Natural killer cell treated with Interleukin-12 subunit alpha and Interleukin-12 subunit beta and Interleukin-15 and Interleukin-18, amount 100 ng/mL, for 72 hours (primary cell): ENCODE results near the gene FIGLA. TPM values are rescaled to one million over a fixed set of nuclear protein-coding genes. Genes with fewer than 3 reads are reported as not detected.

Source experiments
- ATAC-seq, 2 donors: fragments of 150-1000 bp; cut with Tn5 transposase in 1 of 2; sonication (Bioruptor Pico), chemical (Tn5 transposase) in 1 of 2; 2 replicates each; pipeline ENCODE4 v1.10.0; 2021
- DNase-seq: peaks from one replicate; pipeline ENCODE4 v3.0.0; 2022; ENCODE audit warnings: low spot score
- H3K27ac Mint-ChIP-seq, 2 donors: 1 replicate in 1 of 2; 2 replicates in 1 of 2; pipeline ENCODE4 v1.8.0; 2022; ENCODE audit warnings: mixed read lengths in 2 of 2, mild to moderate bottlenecking in 1 of 2, moderate library complexity in 1 of 2
- H3K27me3 Mint-ChIP-seq, 2 donors: 1 replicate in 1 of 2; 2 replicates in 1 of 2; pipeline ENCODE4 v1.8.0; 2022; ENCODE audit warnings: mixed read lengths in 2 of 2
- H3K36me3 Mint-ChIP-seq: one replicate; pipeline ENCODE4 v1.8.0; 2022; ENCODE audit warnings: mixed read lengths
- H3K4me1 Mint-ChIP-seq, 2 donors: 1 replicate in 1 of 2; 2 replicates in 1 of 2; pipeline ENCODE4 v1.8.0; 2022; ENCODE audit warnings: low read depth in 2 of 2, mixed read lengths in 2 of 2, mild to moderate bottlenecking in 1 of 2
- H3K4me3 Mint-ChIP-seq: one replicate; pipeline ENCODE4 v1.8.0; 2022; ENCODE audit warnings: mixed read lengths
- H3K9me3 Mint-ChIP-seq: 2 replicates; pipeline ENCODE4 v1.8.0; 2022; ENCODE audit warnings: mixed read lengths
- total RNA-seq, 2 donors: library from RNA; stranded (reverse); gene quantifications; one replicate each; pipeline ENCODE4 v1.2.3, GENCODE V29; 2022

FIGLA gene
- total RNA-seq, 2 donors from 2014 or later: 0.98 to 1.1 TPM

DNA sequence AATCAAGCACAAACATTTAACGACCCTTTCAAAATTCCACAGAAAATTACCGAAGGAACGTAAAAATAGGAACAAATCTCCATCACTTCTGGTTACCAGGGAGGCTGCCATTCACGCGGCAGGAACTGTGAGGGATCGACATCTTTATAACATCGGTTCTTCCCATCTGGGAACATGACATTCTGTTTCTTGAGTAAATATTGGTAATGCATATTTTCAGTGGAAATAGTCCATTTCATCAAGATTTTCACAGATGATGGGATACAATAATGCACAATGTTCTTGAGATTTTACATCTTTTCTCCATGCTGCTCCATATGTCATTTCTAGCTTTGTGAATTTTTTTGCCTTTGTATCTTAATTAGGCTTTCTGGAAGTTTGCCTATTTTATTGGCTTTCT is 32.5 kb downstream of the FIGLA start:
- H3K27ac Mint-ChIP-seq: no peak overlapping the region
- H3K36me3 Mint-ChIP-seq: no peaks in the 10 kb centered on the region
- DNase-seq (no peak), ATAC-seq (no peak)
- no peaks in the 10 kb centered on the region for H3K9me3 Mint-ChIP-seq
- H3K4me3 Mint-ChIP-seq: no peak overlapping the region
- H3K4me1 Mint-ChIP-seq: no peaks in the 10 kb centered on the region
- peaks cover 28 to 57% of the 10 kb centered on the region in 2 donors for H3K27me3 Mint-ChIP-seq

DNA sequence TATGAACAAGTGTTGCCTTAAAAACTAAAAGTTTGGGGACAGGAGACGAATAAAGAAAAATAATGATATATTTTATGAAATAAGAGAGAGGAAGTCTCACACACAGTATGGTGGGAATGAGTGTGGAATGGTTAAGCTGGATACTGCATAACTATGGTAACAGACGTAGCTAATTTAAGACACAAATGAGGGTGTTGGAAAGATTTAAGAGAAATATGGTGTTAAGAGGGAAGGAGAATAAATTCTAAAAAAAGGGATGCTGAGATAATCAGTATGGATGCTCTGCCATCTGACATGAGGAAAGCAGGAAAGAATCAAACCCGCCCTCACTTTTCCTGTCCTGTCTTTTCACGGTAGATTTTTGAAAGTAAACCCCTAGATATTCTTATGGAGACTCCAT is 33.1 kb downstream of the FIGLA start:
- Mint-ChIP-seq H3K27ac (no peak overlapping the region), H3K36me3 (no peaks in the 10 kb centered on the region), H3K9me3 (no peaks in the 10 kb centered on the region), H3K27me3 (peaks cover 28 to 54% of the 10 kb centered on the region in 2 donors), H3K4me3 (no peak overlapping the region), H3K4me1 (no peaks in the 10 kb centered on the region)
- ATAC-seq (no peak), DNase-seq (no peak)

- Mint-ChIP-seq H3K4me3 (no peak overlapping the region), H3K27me3 (peaks cover 24 to 45% of the 10 kb centered on the region in 2 donors), H3K9me3 (no peaks in the 10 kb centered on the region), H3K27ac (no peak overlapping the region), H3K36me3 (no peaks in the 10 kb centered on the region), H3K4me1 (no peaks in the 10 kb centered on the region)
- DNase-seq: no peak
- no peak for ATAC-seq
These were observed 34.3 kb downstream of the FIGLA start for GRCh38 chr2:70756128-70756527.

GRCh38 chr2:70753902-70754301 is 36.5 kb downstream of the FIGLA start:
- no peak overlapping the region for H3K27ac Mint-ChIP-seq

GRCh38 chr2:70753031-70753430 is 37.4 kb downstream of the FIGLA start:
- ATAC-seq: no peak
- no peaks in the 10 kb centered on the region for H3K9me3 Mint-ChIP-seq
- no peaks in the 10 kb centered on the region for H3K36me3 Mint-ChIP-seq
- H3K4me1 Mint-ChIP-seq: peaks cover 0 to 3% of the 10 kb centered on the region in 2 donors
- DNase-seq: no peak
- no peak overlapping the region for H3K4me3 Mint-ChIP-seq
- no peak overlapping the region for H3K27ac Mint-ChIP-seq
- H3K27me3 Mint-ChIP-seq: peaks cover 17 to 39% of the 10 kb centered on the region in 2 donors

More at GRCh38 chr2:70753902-70754301, 36.5 kb downstream of the FIGLA start:
- ATAC-seq (no peak), DNase-seq (no peak)
- Mint-ChIP-seq H3K27me3 (peaks cover 21 to 43% of the 10 kb centered on the region in 2 donors), H3K4me3 (no peak overlapping the region), H3K9me3 (no peaks in the 10 kb centered on the region), H3K36me3 (no peaks in the 10 kb centered on the region), H3K4me1 (peaks cover 0 to 2% of the 10 kb centered on the region in 2 donors)

GRCh38 chr2:70752396-70752795 is 38.0 kb downstream of the FIGLA start:
- no peak for DNase-seq
- Mint-ChIP-seq H3K27ac (no peak overlapping the region), H3K9me3 (peaks cover 2% of the 10 kb centered on the region), H3K4me3 (no peak overlapping the region), H3K36me3 (peaks cover 4% of the 10 kb centered on the region), H3K4me1 (peaks cover 0 to 6% of the 10 kb centered on the region in 2 donors), H3K27me3 (peaks cover 17 to 38% of the 10 kb centered on the region in 2 donors)
- ATAC-seq: no peak

- H3K36me3 Mint-ChIP-seq: peaks cover 6% of the 10 kb centered on the region
- peaks cover 17 to 36% of the 10 kb centered on the region in 2 donors for H3K27me3 Mint-ChIP-seq
- ATAC-seq: no peak
- no peak overlapping the region for H3K4me3 Mint-ChIP-seq
- no peak for DNase-seq
- peaks cover 0 to 7% of the 10 kb centered on the region in 2 donors for H3K4me1 Mint-ChIP-seq
- peaks cover 4% of the 10 kb centered on the region for H3K9me3 Mint-ChIP-seq
- H3K27ac Mint-ChIP-seq: no peak overlapping the region
These were observed 38.6 kb downstream of the FIGLA start for GRCh38 chr2:70751881-70752280.

GRCh38 chr2:70750320-70750719 is 40.1 kb downstream of the FIGLA start:
- Mint-ChIP-seq H3K27me3 (peaks cover 15 to 28% of the 10 kb centered on the region in 2 donors), H3K9me3 (peaks cover 4% of the 10 kb centered on the region), H3K4me3 (no peak overlapping the region), H3K4me1 (peaks cover 0 to 7% of the 10 kb centered on the region in 2 donors), H3K36me3 (peaks cover 6% of the 10 kb centered on the region), H3K27ac (no peak overlapping the region)
- DNase-seq (no peak), ATAC-seq (no peak)

GRCh38 chr2:70748002-70748784 is 42.2 kb downstream of the FIGLA start:
- Mint-ChIP-seq H3K36me3 (peaks cover 6% of the 10 kb centered on the region), H3K4me1 (peaks cover 0 to 7% of the 10 kb centered on the region in 2 donors), H3K27ac (no peak overlapping the region), H3K9me3 (peaks cover 4% of the 10 kb centered on the region), H3K4me3 (no peak overlapping the region), H3K27me3 (peaks cover 27 to 45% of the 10 kb centered on the region in 2 donors)
- no peak for DNase-seq
- ATAC-seq: no peak

GRCh38 chr2:70747284-70747683 is 43.2 kb downstream of the FIGLA start:
- Mint-ChIP-seq H3K4me3 (no peak overlapping the region), H3K36me3 (peaks cover 6% of the 10 kb centered on the region), H3K9me3 (peaks cover 4% of the 10 kb centered on the region), H3K27ac (no peak overlapping the region), H3K27me3 (peaks cover 27 to 49% of the 10 kb centered on the region in 2 donors), H3K4me1 (peaks cover 0 to 7% of the 10 kb centered on the region in 2 donors)
- ATAC-seq (no peak), DNase-seq (no peak)

DNA sequence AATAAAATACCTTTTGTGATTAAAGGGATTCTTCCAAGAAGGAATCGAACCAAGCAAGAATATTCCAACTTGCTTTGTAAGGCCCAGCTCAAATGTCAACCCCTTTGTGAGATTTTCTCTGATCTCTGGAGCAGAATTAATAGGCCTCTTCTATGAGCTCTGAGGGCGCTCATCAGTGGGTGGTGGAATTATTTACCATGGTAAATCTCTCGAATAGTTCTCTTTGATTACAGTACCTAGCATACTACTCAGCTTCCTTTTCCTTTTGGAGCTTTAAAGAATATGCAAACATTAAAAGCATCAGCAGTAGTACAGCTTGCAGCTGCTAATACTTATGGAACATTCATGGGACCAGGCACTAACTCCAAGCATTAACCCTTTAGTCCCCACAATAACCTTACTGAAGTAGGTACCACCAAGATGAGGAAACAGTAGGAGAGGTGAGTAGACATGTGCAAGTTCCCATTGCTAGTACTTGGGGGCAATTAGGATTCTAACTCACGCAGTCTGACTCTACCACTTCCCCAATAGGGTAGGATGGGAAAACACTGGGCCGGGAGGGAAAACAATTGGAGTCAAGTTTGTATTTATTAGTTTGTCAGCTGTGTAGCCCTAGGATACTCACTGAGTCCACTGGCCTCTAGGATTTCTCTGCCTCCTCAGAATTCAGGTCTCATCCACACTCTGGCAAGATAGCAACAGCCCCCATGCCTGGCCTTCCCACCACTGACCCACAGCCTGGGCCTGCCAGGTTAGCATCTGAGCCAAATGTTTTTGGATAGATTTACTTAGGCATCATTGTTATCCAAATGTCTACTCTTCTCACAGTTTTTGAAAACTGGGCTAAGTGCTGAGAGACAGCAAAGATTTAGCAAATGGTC is 44.1 kb downstream of the FIGLA start:
- Mint-ChIP-seq H3K4me1 (peaks cover 0 to 7% of the 10 kb centered on the region in 2 donors), H3K4me3 (no peak overlapping the region), H3K36me3 (peaks cover 6% of the 10 kb centered on the region), H3K9me3 (peaks cover 4% of the 10 kb centered on the region), H3K27me3 (peaks cover 27 to 52% of the 10 kb centered on the region in 2 donors), H3K27ac (no peak overlapping the region)
- no peak for DNase-seq
- no peak for ATAC-seq

DNA sequence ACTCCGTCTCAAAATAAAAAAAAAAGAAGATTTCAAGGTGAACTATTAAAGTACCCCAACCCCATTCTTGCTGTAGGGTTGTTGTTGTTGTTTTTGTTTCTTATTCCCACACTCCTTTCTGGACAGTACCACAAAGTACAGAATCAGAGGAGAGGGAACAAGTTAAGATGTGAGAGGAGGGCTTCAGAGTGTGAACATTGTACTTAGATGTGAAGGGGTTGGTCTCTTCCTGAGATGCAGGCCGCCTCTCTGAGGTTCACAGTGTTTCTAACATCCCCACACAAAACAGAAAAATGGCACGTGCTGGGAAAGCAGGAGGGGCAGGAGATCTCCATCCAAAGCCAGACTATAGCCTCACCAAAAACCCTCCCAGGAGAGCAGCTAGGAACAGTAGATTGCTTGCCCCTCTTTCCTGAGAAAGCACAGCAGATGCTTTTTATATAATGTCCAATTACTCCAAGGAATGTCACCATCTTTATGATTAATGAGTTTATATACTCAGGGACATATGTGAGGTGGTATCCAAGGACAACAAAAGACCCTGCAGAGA is 45.1 kb downstream of the FIGLA start:
- DNase-seq: no peak
- Mint-ChIP-seq H3K27ac (no peak overlapping the region), H3K27me3 (peaks cover 33 to 56% of the 10 kb centered on the region in 2 donors), H3K9me3 (peaks cover 4% of the 10 kb centered on the region), H3K4me3 (no peak overlapping the region), H3K4me1 (peaks cover 0 to 7% of the 10 kb centered on the region in 2 donors), H3K36me3 (peaks cover 6% of the 10 kb centered on the region)
- no peak for ATAC-seq

- Mint-ChIP-seq H3K36me3 (peaks cover 6% of the 10 kb centered on the region), H3K4me3 (no peak overlapping the region), H3K4me1 (peaks cover 0 to 7% of the 10 kb centered on the region in 2 donors), H3K9me3 (peaks cover 6% of the 10 kb centered on the region), H3K27ac (no peak overlapping the region), H3K27me3 (peaks cover 34 to 51% of the 10 kb centered on the region in 2 donors)
- ATAC-seq (no peak), DNase-seq (no peak)
These were observed 46.0 kb downstream of the FIGLA start for GRCh38 chr2:70744397-70744796.
